Right forelimb (tissue), 1 donor: Measurements from ENCODE around the gene GADL1.

Experiments
- DNase-seq: peaks from one replicate; pipeline ENCODE4 v3.0.0-alpha.2; 2018

Gene GADL1

GRCh38 chr3:30805695-30806094 is 88.8 kb downstream of the GADL1 start:
- DNase-seq: no peak

GRCh38 chr3:30804984-30805383 is 89.5 kb downstream of the GADL1 start:
- no peak for DNase-seq

- no peak for DNase-seq
Measured at GRCh38 chr3:30795176-30795575, 99.3 kb downstream of the GADL1 start.

GRCh38 chr3:30793740-30794139 is 100.7 kb downstream of the GADL1 start:
- no peak for DNase-seq

- no peak for DNase-seq
Measured at GRCh38 chr3:30790150-30790549, 104.3 kb downstream of the GADL1 start.

- no peak for DNase-seq
Measured at GRCh38 chr3:30786365-30786764, 108.1 kb downstream of the GADL1 start.

GRCh38 chr3:30779686-30780287 is 114.7 kb downstream of the GADL1 start:
- no peak for DNase-seq

- DNase-seq: no peak
Measured at GRCh38 chr3:30778933-30779332, 115.5 kb downstream of the GADL1 start.

- DNase-seq: no peak
Measured at GRCh38 chr3:30777426-30778113, 116.9 kb downstream of the GADL1 start.

GRCh38 chr3:30776186-30776815 is 118.2 kb downstream of the GADL1 start:
- no peak for DNase-seq

GRCh38 chr3:30775040-30775439 is 119.4 kb downstream of the GADL1 start:
- DNase-seq: no peak

- DNase-seq: no peak
Measured at GRCh38 chr3:30774062-30774461, 120.4 kb downstream of the GADL1 start.

- no peak for DNase-seq
Measured at GRCh38 chr3:30770387-30770786, 124.1 kb downstream of the GADL1 start.

GRCh38 chr3:30768703-30769550 is 125.5 kb downstream of the GADL1 start:
- DNase-seq: peak; percentile 85

- no peak for DNase-seq
Measured at GRCh38 chr3:30768046-30768445, 126.4 kb downstream of the GADL1 start.

- no peak for DNase-seq
Measured at GRCh38 chr3:30766522-30766921, 127.9 kb downstream of the GADL1 start.

GRCh38 chr3:30764891-30765290 is 129.6 kb downstream of the GADL1 start:
- no peak for DNase-seq

- DNase-seq: no peak
Measured at GRCh38 chr3:30764281-30764680, 130.2 kb downstream of the GADL1 start.

GRCh38 chr3:30761374-30761773 is 133.1 kb downstream of the GADL1 start:
- no peak for DNase-seq

- no peak for DNase-seq
Measured at GRCh38 chr3:30760737-30761136, 133.7 kb downstream of the GADL1 start.

GRCh38 chr3:30760040-30760695 is 134.3 kb downstream of the GADL1 start:
- DNase-seq: no peak

GRCh38 chr3:30756218-30756617 is 138.2 kb downstream of the GADL1 start:
- no peak for DNase-seq

GRCh38 chr3:30754426-30754825 is 140.0 kb downstream of the GADL1 start:
- DNase-seq: no peak
